Mucosa of gallbladder (tissue), 1 donor: Measurements from ENCODE around the gene KLB. TPM values are rescaled to one million over a fixed set of nuclear protein-coding genes. Genes with fewer than 3 reads are reported as not detected.
A peak's percentile ranks its signal among the peaks of the same experiment; 100 is the strongest.
"Not testable (repeated sequence)": the region's sequence is repeated elsewhere in the genome, so short reads cannot be mapped to it uniquely, and the experiment has no call there.

Source experiments
- DNase-seq: peaks from one replicate; pipeline ENCODE4 v3.0.0-alpha.2; 2020; ENCODE audit warnings: low spot score
- total RNA-seq: library from RNA; stranded (reverse); gene quantifications from one replicate; pipeline ENCODE4 v1.2.1, GENCODE V29; 2021
- donor health status: DM: no; HTN: no; CAD: no.

Gene KLB
- total RNA-seq, 1 donor from 2014 or later: not detected

- DNase-seq: no peak
Observed at GRCh38 chr4:39426728-39427127, 20.0 kb downstream of the KLB start.

- DNase-seq: no peak
Observed at GRCh38 chr4:39427520-39428114, 20.9 kb downstream of the KLB start.

GRCh38 chr4:39429476-39430334 lies 23.0 kb downstream of the KLB start:
- DNase-seq: no peak

- DNase-seq: no peak
Observed at GRCh38 chr4:39433878-39434492, 27.3 kb downstream of the KLB start.

GRCh38 chr4:39435659-39436563 lies 29.2 kb downstream of the KLB start:
- DNase-seq: no peak

GRCh38 chr4:39441593-39441992 lies 34.9 kb downstream of the KLB start:
- DNase-seq: no peak

GRCh38 chr4:39442998-39443397 lies 36.3 kb downstream of the KLB start:
- no peak for DNase-seq

- no peak for DNase-seq
Observed at GRCh38 chr4:39446483-39446841, 39.7 kb downstream of the KLB start.

- DNase-seq: peak; percentile 34
Observed at GRCh38 chr4:39446842-39447573, 40.3 kb downstream of the KLB start.

GRCh38 chr4:39450618-39451017 lies 43.9 kb downstream of the KLB start:
- DNase-seq: no peak

GRCh38 chr4:39451423-39452023 lies 44.8 kb downstream of the KLB start:
- DNase-seq: no peak

GRCh38 chr4:39452153-39452859 lies 45.6 kb downstream of the KLB start:
- no peak for DNase-seq

- DNase-seq: no peak
Observed at GRCh38 chr4:39452860-39453587, 46.3 kb downstream of the KLB start.

- DNase-seq: no peak
Observed at GRCh38 chr4:39453738-39454137, 47.0 kb downstream of the KLB start.

- no peak for DNase-seq
Observed at GRCh38 chr4:39455486-39455885, 48.8 kb downstream of the KLB start.

GRCh38 chr4:39456946-39457763 lies 50.4 kb downstream of the KLB start:
- DNase-seq: no peak

- DNase-seq: not testable (repeated sequence)
Observed at GRCh38 chr4:39458161-39458504, 51.4 kb downstream of the KLB start.

GRCh38 chr4:39458505-39459300 lies 52.0 kb downstream of the KLB start, which contains the start of the genes LIAS and RPL9:
TSS of gene LIAS (plus strand) at chr4:39459056. CDS start at chr4:39459118, 62 bp downstream.
TSS of gene RPL9 (minus strand) at chr4:39458922. CDS start at chr4:39458439, 483 bp downstream.
- peak; percentile 98 for DNase-seq
